ENCODE measurements around the gene ADGRL3.

Gene ADGRL3

GRCh38 chr4:61541459-61541858 lies 341.3 kb downstream of the ADGRL3 start:
- no peaks in the 10 kb centered on the region for H3K27me3 ChIP-seq (replicated peaks; ENCODE audit: control insufficient read depth, insufficient read depth, low read length, poor library complexity, severe bottlenecking)
- H3K27ac ChIP-seq (ENCODE audit: insufficient read depth, low read length, poor library complexity, severe bottlenecking), result no peak overlapping the region
- H3K4me3 ChIP-seq (ENCODE audit: insufficient read depth, low read depth, low read length, poor library complexity, severe bottlenecking), result no peak overlapping the region
- DNase-seq, result no peak
- no peaks in the 10 kb centered on the region for H3K36me3 ChIP-seq (ENCODE audit: control insufficient read depth, insufficient read depth, low read length)
- no peaks in the 10 kb centered on the region for H3K9me3 ChIP-seq (ENCODE audit: control insufficient read depth, low read length)
- no peaks in the 10 kb centered on the region for H3K4me1 ChIP-seq (ENCODE audit: control insufficient read depth, insufficient read depth, low read length, poor library complexity, severe bottlenecking)

DNA sequence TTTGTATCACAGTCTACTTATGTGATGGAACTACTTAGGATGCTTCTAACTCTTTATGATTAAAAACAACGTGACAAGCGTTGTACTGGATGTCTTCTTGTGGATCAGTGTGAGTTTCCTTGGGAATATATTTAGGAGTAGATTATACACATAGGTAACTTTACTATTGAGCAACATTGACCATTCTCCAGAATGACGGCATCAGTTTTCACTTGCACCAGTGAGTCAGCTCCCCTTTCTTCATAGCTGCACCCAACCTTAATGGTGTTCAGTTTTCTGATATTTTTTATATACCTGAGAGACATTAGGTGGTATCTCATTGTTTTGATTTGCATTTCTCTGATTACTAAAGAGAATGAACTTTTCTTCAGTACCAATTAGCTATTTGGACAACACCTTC lies 343.9 kb downstream of the ADGRL3 start:
- no peak overlapping the region for H3K4me3 ChIP-seq (ENCODE audit: insufficient read depth, low read depth, low read length, poor library complexity, severe bottlenecking)
- no peaks in the 10 kb centered on the region for H3K36me3 ChIP-seq (ENCODE audit: control insufficient read depth, insufficient read depth, low read length)
- no peaks in the 10 kb centered on the region for H3K9me3 ChIP-seq (ENCODE audit: control insufficient read depth, low read length)
- no peak overlapping the region for H3K27ac ChIP-seq (ENCODE audit: insufficient read depth, low read length, poor library complexity, severe bottlenecking)
- H3K27me3 ChIP-seq (replicated peaks; ENCODE audit: control insufficient read depth, insufficient read depth, low read length, poor library complexity, severe bottlenecking), result no peaks in the 10 kb centered on the region
- DNase-seq, result no peak
- H3K4me1 ChIP-seq (ENCODE audit: control insufficient read depth, insufficient read depth, low read length, poor library complexity, severe bottlenecking), result no peaks in the 10 kb centered on the region

- Histone ChIP-seq H3K9me3 (ENCODE audit: control insufficient read depth, low read length) (no peaks in the 10 kb centered on the region), H3K27ac (ENCODE audit: insufficient read depth, low read length, poor library complexity, severe bottlenecking) (no peak overlapping the region), H3K36me3 (ENCODE audit: control insufficient read depth, insufficient read depth, low read length) (no peaks in the 10 kb centered on the region), H3K4me3 (ENCODE audit: insufficient read depth, low read depth, low read length, poor library complexity, severe bottlenecking) (no peak overlapping the region), H3K27me3 (replicated peaks; ENCODE audit: control insufficient read depth, insufficient read depth, low read length, poor library complexity, severe bottlenecking) (no peaks in the 10 kb centered on the region), H3K4me1 (ENCODE audit: control insufficient read depth, insufficient read depth, low read length, poor library complexity, severe bottlenecking) (no peaks in the 10 kb centered on the region)
- no peak for DNase-seq
These were observed 345.9 kb downstream of the ADGRL3 start for GRCh38 chr4:61545902-61546480.

GRCh38 chr4:61549336-61549735 lies 349.2 kb downstream of the ADGRL3 start:
- H3K36me3 ChIP-seq (ENCODE audit: control insufficient read depth, insufficient read depth, low read length), result no peaks in the 10 kb centered on the region
- no peak overlapping the region for H3K27ac ChIP-seq (ENCODE audit: insufficient read depth, low read length, poor library complexity, severe bottlenecking)
- no peaks in the 10 kb centered on the region for H3K27me3 ChIP-seq (replicated peaks; ENCODE audit: control insufficient read depth, insufficient read depth, low read length, poor library complexity, severe bottlenecking)
- DNase-seq, result no peak
- H3K9me3 ChIP-seq (ENCODE audit: control insufficient read depth, low read length), result no peaks in the 10 kb centered on the region
- no peak overlapping the region for H3K4me3 ChIP-seq (ENCODE audit: insufficient read depth, low read depth, low read length, poor library complexity, severe bottlenecking)
- no peaks in the 10 kb centered on the region for H3K4me1 ChIP-seq (ENCODE audit: control insufficient read depth, insufficient read depth, low read length, poor library complexity, severe bottlenecking)

GRCh38 chr4:61553557-61554125 lies 353.5 kb downstream of the ADGRL3 start:
- H3K27ac ChIP-seq (ENCODE audit: insufficient read depth, low read length, poor library complexity, severe bottlenecking), result no peak overlapping the region
- no peaks in the 10 kb centered on the region for H3K9me3 ChIP-seq (ENCODE audit: control insufficient read depth, low read length)
- H3K27me3 ChIP-seq (replicated peaks; ENCODE audit: control insufficient read depth, insufficient read depth, low read length, poor library complexity, severe bottlenecking), result no peaks in the 10 kb centered on the region
- H3K4me1 ChIP-seq (ENCODE audit: control insufficient read depth, insufficient read depth, low read length, poor library complexity, severe bottlenecking), result no peaks in the 10 kb centered on the region
- DNase-seq, result no peak
- H3K36me3 ChIP-seq (ENCODE audit: control insufficient read depth, insufficient read depth, low read length), result no peaks in the 10 kb centered on the region
- no peak overlapping the region for H3K4me3 ChIP-seq (ENCODE audit: insufficient read depth, low read depth, low read length, poor library complexity, severe bottlenecking)

DNA sequence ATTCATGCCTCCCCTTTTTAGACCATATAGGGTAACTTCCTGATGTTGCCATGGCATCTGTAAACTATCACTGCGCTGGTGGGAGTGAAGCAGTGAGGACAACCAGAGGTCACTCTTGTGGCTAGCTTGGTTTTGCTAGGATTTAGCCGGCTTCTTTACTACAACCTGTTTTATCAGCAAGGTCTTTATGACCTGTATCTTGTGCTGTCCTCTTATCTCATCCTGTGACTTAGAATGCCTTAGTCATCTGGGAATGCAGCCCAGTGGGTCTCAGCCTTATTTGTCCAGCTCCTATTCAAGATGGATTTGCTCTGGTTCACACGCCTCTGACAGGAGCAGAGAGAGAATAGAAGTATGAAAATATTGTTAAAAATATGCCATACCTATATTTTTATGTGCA lies 355.7 kb downstream of the ADGRL3 start:
- DNase-seq, result no peak
- Histone ChIP-seq H3K36me3 (ENCODE audit: control insufficient read depth, insufficient read depth, low read length) (no peaks in the 10 kb centered on the region), H3K4me3 (ENCODE audit: insufficient read depth, low read depth, low read length, poor library complexity, severe bottlenecking) (no peak overlapping the region), H3K9me3 (ENCODE audit: control insufficient read depth, low read length) (no peaks in the 10 kb centered on the region), H3K4me1 (ENCODE audit: control insufficient read depth, insufficient read depth, low read length, poor library complexity, severe bottlenecking) (no peaks in the 10 kb centered on the region), H3K27me3 (replicated peaks; ENCODE audit: control insufficient read depth, insufficient read depth, low read length, poor library complexity, severe bottlenecking) (no peaks in the 10 kb centered on the region), H3K27ac (ENCODE audit: insufficient read depth, low read length, poor library complexity, severe bottlenecking) (no peak overlapping the region)

DNA sequence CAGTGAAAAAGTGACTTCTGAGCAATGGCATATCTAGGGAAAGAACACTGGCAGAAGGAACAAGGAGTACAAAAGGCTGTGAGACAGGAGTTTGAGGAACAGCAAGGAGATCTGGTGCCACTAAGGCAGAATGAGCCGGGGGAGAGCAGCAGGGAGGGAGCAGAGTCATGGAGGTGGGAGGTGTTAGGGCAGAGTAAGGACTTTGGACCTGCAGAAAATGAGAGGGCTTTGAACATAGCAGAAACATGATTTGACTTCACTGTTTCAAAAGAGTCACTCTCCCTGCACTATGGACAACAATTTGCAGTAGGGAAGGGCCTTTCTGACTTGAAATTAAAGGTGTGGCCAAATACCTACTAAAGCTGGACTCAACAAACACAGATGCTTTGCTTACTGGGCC lies 356.2 kb downstream of the ADGRL3 start:
- DNase-seq, result no peak
- H3K27me3 ChIP-seq (replicated peaks; ENCODE audit: control insufficient read depth, insufficient read depth, low read length, poor library complexity, severe bottlenecking), result no peaks in the 10 kb centered on the region
- no peaks in the 10 kb centered on the region for H3K36me3 ChIP-seq (ENCODE audit: control insufficient read depth, insufficient read depth, low read length)
- H3K4me1 ChIP-seq (ENCODE audit: control insufficient read depth, insufficient read depth, low read length, poor library complexity, severe bottlenecking), result no peaks in the 10 kb centered on the region
- H3K27ac ChIP-seq (ENCODE audit: insufficient read depth, low read length, poor library complexity, severe bottlenecking), result no peak overlapping the region
- H3K4me3 ChIP-seq (ENCODE audit: insufficient read depth, low read depth, low read length, poor library complexity, severe bottlenecking), result no peak overlapping the region
- H3K9me3 ChIP-seq (ENCODE audit: control insufficient read depth, low read length), result no peaks in the 10 kb centered on the region

- H3K27ac ChIP-seq (ENCODE audit: insufficient read depth, low read length, poor library complexity, severe bottlenecking), result no peak overlapping the region
These were observed 359.3 kb downstream of the ADGRL3 start for GRCh38 chr4:61559396-61559795.

GRCh38 chr4:61561028-61561427 lies 360.9 kb downstream of the ADGRL3 start:
- Histone ChIP-seq H3K27ac (ENCODE audit: insufficient read depth, low read length, poor library complexity, severe bottlenecking) (no peak overlapping the region), H3K4me3 (ENCODE audit: insufficient read depth, low read depth, low read length, poor library complexity, severe bottlenecking) (no peak overlapping the region), H3K4me1 (ENCODE audit: control insufficient read depth, insufficient read depth, low read length, poor library complexity, severe bottlenecking) (no peaks in the 10 kb centered on the region), H3K27me3 (replicated peaks; ENCODE audit: control insufficient read depth, insufficient read depth, low read length, poor library complexity, severe bottlenecking) (no peaks in the 10 kb centered on the region), H3K36me3 (ENCODE audit: control insufficient read depth, insufficient read depth, low read length) (no peaks in the 10 kb centered on the region), H3K9me3 (ENCODE audit: control insufficient read depth, low read length) (no peaks in the 10 kb centered on the region)
- DNase-seq, result no peak

More at GRCh38 chr4:61559396-61559795, 359.3 kb downstream of the ADGRL3 start:
- DNase-seq, result no peak
- no peaks in the 10 kb centered on the region for H3K27me3 ChIP-seq (replicated peaks; ENCODE audit: control insufficient read depth, insufficient read depth, low read length, poor library complexity, severe bottlenecking)
- no peak overlapping the region for H3K4me3 ChIP-seq (ENCODE audit: insufficient read depth, low read depth, low read length, poor library complexity, severe bottlenecking)
- H3K36me3 ChIP-seq (ENCODE audit: control insufficient read depth, insufficient read depth, low read length), result no peaks in the 10 kb centered on the region
- H3K9me3 ChIP-seq (ENCODE audit: control insufficient read depth, low read length), result no peaks in the 10 kb centered on the region
- no peaks in the 10 kb centered on the region for H3K4me1 ChIP-seq (ENCODE audit: control insufficient read depth, insufficient read depth, low read length, poor library complexity, severe bottlenecking)

- Histone ChIP-seq H3K36me3 (ENCODE audit: control insufficient read depth, insufficient read depth, low read length) (no peaks in the 10 kb centered on the region), H3K9me3 (ENCODE audit: control insufficient read depth, low read length) (no peaks in the 10 kb centered on the region), H3K27ac (ENCODE audit: insufficient read depth, low read length, poor library complexity, severe bottlenecking) (no peak overlapping the region), H3K4me1 (ENCODE audit: control insufficient read depth, insufficient read depth, low read length, poor library complexity, severe bottlenecking) (no peaks in the 10 kb centered on the region), H3K4me3 (ENCODE audit: insufficient read depth, low read depth, low read length, poor library complexity, severe bottlenecking) (no peak overlapping the region), H3K27me3 (replicated peaks; ENCODE audit: control insufficient read depth, insufficient read depth, low read length, poor library complexity, severe bottlenecking) (no peaks in the 10 kb centered on the region)
- no peak for DNase-seq
These were observed 371.8 kb downstream of the ADGRL3 start for GRCh38 chr4:61571761-61572559.
